ENCODE measurements around the gene GPX4. TPM values are rescaled to one million over a fixed set of nuclear protein-coding genes. Genes with fewer than 3 reads are reported as not detected.
A peak's percentile ranks its signal among the peaks of the same experiment; 100 is the strongest.
"Not testable (repeated sequence)": the region's sequence is repeated elsewhere in the genome, so short reads cannot be mapped to it uniquely, and the experiment has no call there.

The GPX4 gene
- total RNA-seq, 2 donors from 2014 or later = 251 to 308 TPM

DNA sequence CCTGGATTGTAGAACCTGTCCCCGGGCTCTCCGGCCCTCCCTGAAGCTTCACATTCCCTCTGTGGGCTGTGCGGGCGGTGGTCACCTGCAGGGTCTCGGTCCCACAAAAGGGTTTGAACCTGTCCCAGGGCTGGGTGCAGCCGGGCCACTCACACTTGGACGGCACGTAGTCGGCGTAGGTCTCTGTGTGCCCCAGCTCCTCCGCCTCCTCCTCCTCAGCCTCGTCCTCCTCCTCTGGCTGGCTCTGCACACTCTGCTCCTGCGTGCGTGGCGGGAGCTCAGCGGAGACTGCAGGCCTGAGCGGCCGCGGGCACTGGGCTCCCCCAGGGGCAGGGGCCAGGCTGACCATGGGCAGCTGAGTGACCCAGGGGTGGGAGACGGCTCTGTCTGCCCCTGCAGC, 19.6 kb downstream of the GPX4 start:
- Mint-ChIP-seq H3K4me3 (no peak overlapping the region), H3K9me3 (no peaks in the 10 kb centered on the region), H3K27ac (no peak overlapping the region), H3K27me3 (ENCODE audit: low read depth) (no peaks in the 10 kb centered on the region), H3K4me1 (ENCODE audit: low read depth) (peaks cover 12% of the 10 kb centered on the region), H3K36me3 (ENCODE audit: insufficient read depth in 2 of 2) (peaks cover 10 to 24% of the 10 kb centered on the region in 2 donors)
- no peak for DNase-seq
- ATAC-seq (replicated peaks in 1 of 2) = no peak

- no peak overlapping the region for H3K4me3 Mint-ChIP-seq
- H3K27me3 Mint-ChIP-seq (ENCODE audit: low read depth) = no peaks in the 10 kb centered on the region
- DNase-seq (no peak), ATAC-seq (replicated peaks in 1 of 2) (no peak)
- H3K4me1 Mint-ChIP-seq (ENCODE audit: low read depth) = peaks cover 15% of the 10 kb centered on the region
- no peaks in the 10 kb centered on the region for H3K9me3 Mint-ChIP-seq
- peaks cover 10 to 21% of the 10 kb centered on the region in 2 donors for H3K36me3 Mint-ChIP-seq (ENCODE audit: insufficient read depth in 2 of 2)
- H3K27ac Mint-ChIP-seq = no peak overlapping the region
Measured at GRCh38 chr19:1123885-1124677, 20.3 kb downstream of the GPX4 start.

GRCh38 chr19:1125601-1126467, 22.0 kb downstream of the GPX4 start:
- DNase-seq = no peak
- Mint-ChIP-seq H3K9me3 (no peaks in the 10 kb centered on the region), H3K36me3 (ENCODE audit: insufficient read depth in 2 of 2) (peaks cover 10 to 26% of the 10 kb centered on the region in 2 donors), H3K4me1 (ENCODE audit: low read depth) (peaks cover 33% of the 10 kb centered on the region), H3K27ac (peak overlapping the region; percentile 88), H3K4me3 (no peak overlapping the region), H3K27me3 (ENCODE audit: low read depth) (no peaks in the 10 kb centered on the region)
- no peak for ATAC-seq (replicated peaks in 1 of 2)

- Mint-ChIP-seq H3K27me3 (ENCODE audit: low read depth) (no peaks in the 10 kb centered on the region), H3K9me3 (no peaks in the 10 kb centered on the region), H3K4me1 (ENCODE audit: low read depth) (peaks cover 33% of the 10 kb centered on the region), H3K36me3 (ENCODE audit: insufficient read depth in 2 of 2) (peaks cover 7 to 20% of the 10 kb centered on the region in 2 donors), H3K27ac (peak overlapping the region; percentile 87), H3K4me3 (peak overlapping the region in 1 of 2 donors; percentile 53)
- DNase-seq (no peak), ATAC-seq (replicated peaks in 1 of 2) (no peak)
Measured at GRCh38 chr19:1126984-1127760, 23.4 kb downstream of the GPX4 start.

GRCh38 chr19:1128106-1128505, 24.3 kb downstream of the GPX4 start:
- Mint-ChIP-seq H3K4me3 (peak overlapping the region in 1 of 2 donors; percentile 44), H3K36me3 (ENCODE audit: insufficient read depth in 2 of 2) (peaks cover 4 to 20% of the 10 kb centered on the region in 2 donors)

DNA sequence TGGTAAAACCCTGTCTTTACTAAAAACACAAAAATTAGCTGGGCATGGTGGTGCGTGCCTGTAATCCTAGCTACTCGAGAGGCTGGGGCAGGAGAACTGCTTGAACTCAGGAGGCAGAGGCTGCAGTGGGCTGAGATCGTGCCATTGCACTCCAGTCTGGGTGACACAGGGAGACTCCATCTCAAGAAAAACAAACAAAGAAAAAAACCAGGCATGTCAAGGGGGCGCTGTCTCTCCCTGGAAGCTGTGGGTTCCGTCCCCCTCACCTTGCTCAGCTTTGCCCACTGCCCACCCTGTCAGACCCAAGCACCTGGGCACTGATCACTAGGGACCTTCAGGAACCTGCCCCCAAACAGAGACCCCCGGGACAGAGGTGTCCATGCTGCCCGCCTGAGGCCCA, 25.3 kb downstream of the GPX4 start:
- not testable (repeated sequence) for H3K9me3 Mint-ChIP-seq; H3K27me3 Mint-ChIP-seq (ENCODE audit: low read depth); H3K27ac Mint-ChIP-seq; ATAC-seq (replicated peaks in 1 of 2); DNase-seq
- Mint-ChIP-seq H3K4me1 (ENCODE audit: low read depth) (peaks cover 38% of the 10 kb centered on the region), H3K4me3 (peak overlapping the region; percentile 89 to 90), H3K36me3 (ENCODE audit: insufficient read depth in 2 of 2) (peaks cover 4 to 20% of the 10 kb centered on the region in 2 donors)

More at GRCh38 chr19:1128106-1128505, 24.3 kb downstream of the GPX4 start:
- H3K27me3 Mint-ChIP-seq (ENCODE audit: low read depth) = no peaks in the 10 kb centered on the region
- H3K27ac Mint-ChIP-seq = peak overlapping the region; percentile 46
- no peaks in the 10 kb centered on the region for H3K9me3 Mint-ChIP-seq
- ATAC-seq (replicated peaks in 1 of 2) (no peak), DNase-seq (no peak)
- peaks cover 33% of the 10 kb centered on the region for H3K4me1 Mint-ChIP-seq (ENCODE audit: low read depth)

DNA sequence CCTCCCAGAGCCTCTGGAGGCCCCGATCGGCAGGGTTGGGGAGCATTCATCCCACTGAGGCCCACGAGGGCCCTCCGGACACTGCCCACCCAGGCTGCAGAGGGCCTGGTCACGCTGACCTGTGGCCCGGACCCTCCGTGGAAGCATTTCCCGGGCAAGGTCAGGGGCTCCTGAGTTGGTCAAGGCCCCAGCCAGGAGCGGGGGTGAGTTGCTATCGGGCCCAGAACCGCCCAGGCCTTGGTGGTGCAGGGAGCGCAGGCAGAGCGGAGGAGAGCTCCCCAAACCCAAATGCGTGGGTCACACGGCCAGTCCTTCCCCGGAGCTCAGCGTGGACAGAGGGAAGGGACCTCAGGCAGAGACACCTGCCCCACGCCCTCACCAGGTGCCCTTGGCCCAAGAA, 25.7 kb downstream of the GPX4 start:
- ATAC-seq (replicated peaks in 1 of 2) (no peak), DNase-seq (no peak)
- H3K9me3 Mint-ChIP-seq = no peaks in the 10 kb centered on the region
- H3K4me3 Mint-ChIP-seq = peak overlapping the region; percentile 89 to 90
- no peaks in the 10 kb centered on the region for H3K27me3 Mint-ChIP-seq (ENCODE audit: low read depth)
- peaks cover 38% of the 10 kb centered on the region for H3K4me1 Mint-ChIP-seq (ENCODE audit: low read depth)
- H3K36me3 Mint-ChIP-seq (ENCODE audit: insufficient read depth in 2 of 2) = peaks cover 4 to 18% of the 10 kb centered on the region in 2 donors
- H3K27ac Mint-ChIP-seq = no peak overlapping the region

DNA sequence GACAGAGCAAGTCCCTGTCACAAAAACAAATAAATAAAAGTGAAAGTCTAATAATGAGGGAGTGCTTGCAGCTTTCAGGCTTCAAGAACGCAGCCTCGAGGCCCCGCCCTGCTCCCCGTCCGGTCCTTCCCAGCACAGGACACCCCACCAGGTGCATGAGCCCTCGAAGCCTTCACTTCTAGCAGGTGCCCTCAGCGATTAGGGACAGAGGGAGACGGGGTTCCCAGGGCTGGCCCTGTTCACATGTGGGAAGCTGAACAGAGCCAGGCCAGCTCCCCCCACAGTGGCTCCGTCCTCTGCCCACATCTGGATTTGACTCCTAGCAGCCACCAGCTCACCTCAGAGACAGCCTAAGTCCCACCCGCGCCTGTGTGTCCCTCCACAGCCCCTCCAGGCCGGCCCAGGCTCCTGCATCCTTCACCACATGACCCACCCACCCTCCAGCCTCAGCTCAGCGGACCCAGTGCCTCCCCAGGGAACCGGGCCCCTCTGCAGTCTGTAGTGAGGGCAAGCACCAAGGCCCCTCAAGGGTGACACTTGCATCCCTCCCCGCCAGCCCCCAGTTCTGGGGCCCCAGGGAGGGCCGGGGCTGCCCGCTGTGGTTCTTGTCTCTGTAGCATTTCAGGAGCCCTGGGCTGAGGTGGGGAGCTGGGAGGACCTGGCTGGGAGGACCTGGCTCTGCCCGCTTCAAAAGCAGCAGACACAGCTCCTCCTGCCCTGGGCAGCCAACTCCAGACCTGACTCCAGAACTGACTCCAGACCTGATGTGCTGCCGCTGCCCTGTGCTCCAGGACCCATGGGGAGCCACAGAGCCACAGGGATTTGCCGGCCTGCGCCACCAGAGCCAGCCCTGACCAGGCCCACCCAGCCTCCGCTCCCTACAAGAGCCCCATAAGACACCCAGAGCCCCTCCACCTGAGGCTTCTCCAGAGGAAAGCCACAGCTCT, 27.2 kb downstream of the GPX4 start:
- ATAC-seq (replicated peaks in 1 of 2) (no peak), DNase-seq (peak; percentile 41 to 46)
- Mint-ChIP-seq H3K9me3 (no peaks in the 10 kb centered on the region), H3K36me3 (ENCODE audit: insufficient read depth in 2 of 2) (peaks cover 4 to 13% of the 10 kb centered on the region in 2 donors), H3K27ac (peak overlapping the region; percentile 87), H3K4me1 (ENCODE audit: low read depth) (peaks cover 32% of the 10 kb centered on the region), H3K4me3 (peak overlapping the region; percentile 89 to 90), H3K27me3 (ENCODE audit: low read depth) (no peaks in the 10 kb centered on the region)

GRCh38 chr19:1131718-1132551, 28.1 kb downstream of the GPX4 start:
- DNase-seq = peak; percentile 93 to 95
- Mint-ChIP-seq H3K9me3 (no peaks in the 10 kb centered on the region), H3K4me1 (ENCODE audit: low read depth) (peaks cover 35% of the 10 kb centered on the region), H3K4me3 (peak overlapping the region; percentile 89 to 90), H3K27ac (peak overlapping the region; percentile 87), H3K36me3 (ENCODE audit: insufficient read depth in 2 of 2) (peaks cover 4 to 13% of the 10 kb centered on the region in 2 donors), H3K27me3 (ENCODE audit: low read depth) (no peaks in the 10 kb centered on the region)
- peak; percentile 70 to 71 for ATAC-seq (replicated peaks in 1 of 2)

GRCh38 chr19:1132552-1133383, 29.0 kb downstream of the GPX4 start:
- DNase-seq = peak; percentile 68 to 74
- Mint-ChIP-seq H3K4me3 (peak overlapping the region; percentile 89 to 90), H3K27me3 (ENCODE audit: low read depth) (no peaks in the 10 kb centered on the region), H3K9me3 (no peaks in the 10 kb centered on the region), H3K27ac (peak overlapping the region; percentile 79), H3K4me1 (ENCODE audit: low read depth) (peaks cover 31% of the 10 kb centered on the region), H3K36me3 (ENCODE audit: insufficient read depth in 2 of 2) (peaks cover 1 to 6% of the 10 kb centered on the region in 2 donors)
- peak; percentile 23 to 38 for ATAC-seq (replicated peaks in 1 of 2)
